HEK293 (cell line): ENCODE results near the gene FOXE3.

Experiments used
- TCF7L2 ChIP-seq: IDR thresholded peaks from 2 replicates; pipeline ENCODE4 v1.6.1; 2011; ENCODE audit warnings: low read depth, mild to moderate bottlenecking, inconsistent platforms, low read length, moderate library complexity, borderline replicate concordance
- ZNF10 ChIP-seq: fragments of 450-650 bp; formaldehyde crosslinking; IDR thresholded peaks from 2 replicates; pipeline ENCODE4 v1.5.1; 2017; ENCODE audit warnings: missing biosample characterization, missing genetic modification characterization
- ZNF19 ChIP-seq: fragments of 450-650 bp; formaldehyde crosslinking; IDR thresholded peaks from 2 replicates; pipeline ENCODE4; 2016; ENCODE audit warnings: missing biosample characterization, missing genetic modification characterization, low read depth
- ZNF202 ChIP-seq: fragments of 450-650 bp; formaldehyde crosslinking; IDR thresholded peaks from 2 replicates; pipeline ENCODE4 v1.5.1; 2016; ENCODE audit warnings: missing biosample characterization, missing genetic modification characterization, borderline replicate concordance
- ZNF354C ChIP-seq: fragments of 450-650 bp; formaldehyde crosslinking; IDR thresholded peaks from 2 replicates; pipeline ENCODE4 v1.5.1; 2016; ENCODE audit warnings: missing biosample characterization, missing genetic modification characterization, low read depth, borderline replicate concordance
- ZNF776 ChIP-seq: fragments of 450-650 bp; formaldehyde crosslinking; IDR thresholded peaks from 2 replicates; pipeline ENCODE4 v1.5.0; 2017; ENCODE audit warnings: missing biosample characterization, missing genetic modification characterization, borderline replicate concordance
- TF ChIP-seq, protein P1 (sequence below): IDR thresholded peaks from 2 replicates; pipeline ENCODE4 v1.6.1; 2011; ENCODE audit warnings: mild to moderate bottlenecking, low read depth, low read length, borderline replicate concordance
- TF ChIP-seq, protein P2 (sequence below): fragments of 450-650 bp; formaldehyde crosslinking; IDR thresholded peaks from 2 replicates; pipeline ENCODE4 v1.5.1; 2016; ENCODE audit warnings: missing biosample characterization, missing genetic modification characterization
- TF ChIP-seq, protein P3 (sequence below): fragments of 450-650 bp; formaldehyde crosslinking; IDR thresholded peaks from 2 replicates; pipeline ENCODE4 v1.5.1; 2016; ENCODE audit warnings: missing biosample characterization, missing genetic modification characterization
- TF ChIP-seq, protein P4 (sequence below): fragments of 450-650 bp; formaldehyde crosslinking; IDR thresholded peaks from 2 replicates; pipeline ENCODE4 v1.5.1; 2017; ENCODE audit warnings: missing biosample characterization, missing genetic modification characterization

DNA sequence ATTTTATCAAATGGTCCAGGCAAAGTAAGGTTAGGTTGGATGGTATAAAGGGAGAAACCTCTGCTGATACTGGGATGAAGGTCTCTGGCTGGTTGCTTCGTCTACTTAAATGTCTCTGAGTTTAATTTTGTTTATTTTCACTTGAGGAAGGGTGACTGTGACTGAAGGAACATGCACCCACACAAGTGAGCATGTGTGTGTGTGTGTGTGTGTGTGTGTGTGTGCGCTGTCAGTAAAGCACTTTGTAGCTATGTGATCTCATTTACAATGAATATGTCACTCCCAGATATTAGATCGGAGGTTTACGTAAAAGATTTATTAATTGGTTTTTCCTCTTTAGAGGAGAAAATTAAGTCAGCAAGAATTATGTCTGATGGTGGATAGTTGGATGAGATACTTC is 26.1 kb downstream of the FOXE3 start:
- TF ChIP-seq ZNF776 (tag by site-specific recombination) (no peak), ZNF202 (tag by site-specific recombination) (no peak), ZNF10 (tag by site-specific recombination) (no peak), ZNF354C (tag by site-specific recombination) (no peak), TCF7L2 (no peak), ZNF19 (tag by site-specific recombination) (no peak)
- TF ChIP-seq, protein P1, sequence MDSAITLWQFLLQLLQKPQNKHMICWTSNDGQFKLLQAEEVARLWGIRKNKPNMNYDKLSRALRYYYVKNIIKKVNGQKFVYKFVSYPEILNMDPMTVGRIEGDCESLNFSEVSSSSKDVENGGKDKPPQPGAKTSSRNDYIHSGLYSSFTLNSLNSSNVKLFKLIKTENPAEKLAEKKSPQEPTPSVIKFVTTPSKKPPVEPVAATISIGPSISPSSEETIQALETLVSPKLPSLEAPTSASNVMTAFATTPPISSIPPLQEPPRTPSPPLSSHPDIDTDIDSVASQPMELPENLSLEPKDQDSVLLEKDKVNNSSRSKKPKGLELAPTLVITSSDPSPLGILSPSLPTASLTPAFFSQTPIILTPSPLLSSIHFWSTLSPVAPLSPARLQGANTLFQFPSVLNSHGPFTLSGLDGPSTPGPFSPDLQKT = no peak
- TF ChIP-seq, protein P2, sequence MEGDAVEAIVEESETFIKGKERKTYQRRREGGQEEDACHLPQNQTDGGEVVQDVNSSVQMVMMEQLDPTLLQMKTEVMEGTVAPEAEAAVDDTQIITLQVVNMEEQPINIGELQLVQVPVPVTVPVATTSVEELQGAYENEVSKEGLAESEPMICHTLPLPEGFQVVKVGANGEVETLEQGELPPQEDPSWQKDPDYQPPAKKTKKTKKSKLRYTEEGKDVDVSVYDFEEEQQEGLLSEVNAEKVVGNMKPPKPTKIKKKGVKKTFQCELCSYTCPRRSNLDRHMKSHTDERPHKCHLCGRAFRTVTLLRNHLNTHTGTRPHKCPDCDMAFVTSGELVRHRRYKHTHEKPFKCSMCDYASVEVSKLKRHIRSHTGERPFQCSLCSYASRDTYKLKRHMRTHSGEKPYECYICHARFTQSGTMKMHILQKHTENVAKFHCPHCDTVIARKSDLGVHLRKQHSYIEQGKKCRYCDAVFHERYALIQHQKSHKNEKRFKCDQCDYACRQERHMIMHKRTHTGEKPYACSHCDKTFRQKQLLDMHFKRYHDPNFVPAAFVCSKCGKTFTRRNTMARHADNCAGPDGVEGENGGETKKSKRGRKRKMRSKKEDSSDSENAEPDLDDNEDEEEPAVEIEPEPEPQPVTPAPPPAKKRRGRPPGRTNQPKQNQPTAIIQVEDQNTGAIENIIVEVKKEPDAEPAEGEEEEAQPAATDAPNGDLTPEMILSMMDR (tag by site-specific recombination) = no peak
- TF ChIP-seq, protein P3, sequence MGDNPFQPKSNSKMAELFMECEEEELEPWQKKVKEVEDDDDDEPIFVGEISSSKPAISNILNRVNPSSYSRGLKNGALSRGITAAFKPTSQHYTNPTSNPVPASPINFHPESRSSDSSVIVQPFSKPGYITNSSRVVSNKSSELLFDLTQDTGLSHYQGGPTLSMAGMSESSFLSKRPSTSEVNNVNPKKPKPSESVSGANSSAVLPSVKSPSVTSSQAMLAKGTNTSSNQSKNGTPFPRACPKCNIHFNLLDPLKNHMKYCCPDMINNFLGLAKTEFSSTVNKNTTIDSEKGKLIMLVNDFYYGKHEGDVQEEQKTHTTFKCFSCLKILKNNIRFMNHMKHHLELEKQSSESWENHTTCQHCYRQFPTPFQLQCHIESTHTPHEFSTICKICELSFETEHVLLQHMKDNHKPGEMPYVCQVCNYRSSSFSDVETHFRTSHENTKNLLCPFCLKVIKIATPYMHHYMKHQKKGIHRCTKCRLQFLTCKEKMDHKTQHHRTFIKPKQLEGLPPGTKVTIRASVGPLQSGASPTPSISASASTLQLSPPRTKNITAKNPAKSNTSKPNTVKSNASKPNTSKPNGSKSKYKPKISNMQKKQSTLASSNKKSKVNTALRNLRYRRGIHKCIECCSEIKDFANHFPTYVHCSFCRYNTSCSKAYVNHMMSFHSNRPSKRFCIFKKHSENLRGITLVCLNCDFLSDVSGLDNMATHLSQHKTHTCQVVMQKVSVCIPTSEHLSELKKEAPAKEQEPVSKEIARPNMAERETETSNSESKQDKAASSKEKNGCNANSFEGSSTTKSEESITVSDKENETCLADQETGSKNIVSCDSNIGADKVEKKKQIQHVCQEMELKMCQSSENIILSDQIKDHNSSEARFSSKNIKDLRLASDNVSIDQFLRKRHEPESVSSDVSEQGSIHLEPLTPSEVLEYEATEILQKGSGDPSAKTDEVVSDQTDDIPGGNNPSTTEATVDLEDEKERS = no peak
- TF ChIP-seq, protein P4, sequence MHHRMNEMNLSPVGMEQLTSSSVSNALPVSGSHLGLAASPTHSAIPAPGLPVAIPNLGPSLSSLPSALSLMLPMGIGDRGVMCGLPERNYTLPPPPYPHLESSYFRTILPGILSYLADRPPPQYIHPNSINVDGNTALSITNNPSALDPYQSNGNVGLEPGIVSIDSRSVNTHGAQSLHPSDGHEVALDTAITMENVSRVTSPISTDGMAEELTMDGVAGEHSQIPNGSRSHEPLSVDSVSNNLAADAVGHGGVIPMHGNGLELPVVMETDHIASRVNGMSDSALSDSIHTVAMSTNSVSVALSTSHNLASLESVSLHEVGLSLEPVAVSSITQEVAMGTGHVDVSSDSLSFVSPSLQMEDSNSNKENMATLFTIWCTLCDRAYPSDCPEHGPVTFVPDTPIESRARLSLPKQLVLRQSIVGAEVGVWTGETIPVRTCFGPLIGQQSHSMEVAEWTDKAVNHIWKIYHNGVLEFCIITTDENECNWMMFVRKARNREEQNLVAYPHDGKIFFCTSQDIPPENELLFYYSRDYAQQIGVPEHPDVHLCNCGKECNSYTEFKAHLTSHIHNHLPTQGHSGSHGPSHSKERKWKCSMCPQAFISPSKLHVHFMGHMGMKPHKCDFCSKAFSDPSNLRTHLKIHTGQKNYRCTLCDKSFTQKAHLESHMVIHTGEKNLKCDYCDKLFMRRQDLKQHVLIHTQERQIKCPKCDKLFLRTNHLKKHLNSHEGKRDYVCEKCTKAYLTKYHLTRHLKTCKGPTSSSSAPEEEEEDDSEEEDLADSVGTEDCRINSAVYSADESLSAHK (tag by site-specific recombination) = no peak
